HL-60 (cell line): ENCODE results near the gene OTOF.

ENCODE experiments used
- DNase-seq, 2 experiments: peaks; one replicate each; pipeline ENCODE4 v3.0.0-alpha.2; 2010 to 2020; ENCODE audit warnings: low read depth in 1 of 2, low spot score in 1 of 2
- H3K27ac ChIP-seq: fragments of 250-450 bp; sonication (Bioruptor Pico); replicated peaks from 2 replicates; pipeline ENCODE4 v1.5.1; 2020; ENCODE audit warnings: mild to moderate bottlenecking, moderate library complexity
- H3K27me3 ChIP-seq: fragments of 250-450 bp; sonication (Bioruptor Pico); 2 replicates; pipeline ENCODE4 v1.5.1; 2021; ENCODE audit warnings: mild to moderate bottlenecking, moderate library complexity; ENCODE audit not compliant: insufficient read depth, poor library complexity, severe bottlenecking
- H3K4me3 ChIP-seq: replicated peaks from 2 replicates; pipeline ENCODE4 v1.5.1; 2011; ENCODE audit warnings: mild to moderate bottlenecking, control low read depth, low read length; ENCODE audit not compliant: insufficient read depth
- CTCF ChIP-seq: IDR thresholded peaks from one replicate; pipeline ENCODE4 v1.5.1; 2011; ENCODE audit warnings: low read length, control low read depth, inconsistent platforms; ENCODE audit not compliant: insufficient read depth
- GABPA ChIP-seq: IDR thresholded peaks from 2 replicates; pipeline ENCODE4 v1.6.1; 2012; ENCODE audit warnings: low read depth
- POLR2AphosphoS5 ChIP-seq: IDR thresholded peaks from 2 replicates; pipeline ENCODE4 v1.6.1; 2012; ENCODE audit warnings: low read depth
- REST ChIP-seq: IDR thresholded peaks from 2 replicates; pipeline ENCODE4 v1.6.1; 2012; ENCODE audit warnings: low read depth; ENCODE audit not compliant: insufficient replicate concordance
- SPI1 ChIP-seq: IDR thresholded peaks from 2 replicates; pipeline ENCODE4 v1.6.1; 2012; ENCODE audit warnings: low read depth, mild to moderate bottlenecking, borderline replicate concordance

Gene OTOF

GRCh38 chr2:26474261-26474785, 3.6 kb downstream of the OTOF start:
- no peak overlapping the region for H3K27ac ChIP-seq
- TF ChIP-seq SPI1: no peak
- TF ChIP-seq POLR2AphosphoS5: no peak
- no peak for TF ChIP-seq CTCF
- no peak for TF ChIP-seq REST
- TF ChIP-seq GABPA: no peak
- H3K4me3 ChIP-seq: no peak overlapping the region
- H3K27me3 ChIP-seq: peaks cover 3% of the 10 kb centered on the region
- DNase-seq: no peak

GRCh38 chr2:26473796-26474195, 4.1 kb downstream of the OTOF start:
- no peak for DNase-seq
- peaks cover 3% of the 10 kb centered on the region for H3K27me3 ChIP-seq
- no peak overlapping the region for H3K4me3 ChIP-seq
- H3K27ac ChIP-seq: no peak overlapping the region
- TF ChIP-seq CTCF (no peak), GABPA (no peak), POLR2AphosphoS5 (no peak), SPI1 (no peak), REST (no peak)

- Histone ChIP-seq H3K27ac (no peak overlapping the region), H3K4me3 (no peak overlapping the region), H3K27me3 (peaks cover 3% of the 10 kb centered on the region)
- no peak for DNase-seq
- TF ChIP-seq GABPA (no peak), REST (no peak), POLR2AphosphoS5 (no peak), SPI1 (no peak), CTCF (no peak)
Measured at GRCh38 chr2:26472821-26473655, 4.9 kb downstream of the OTOF start.
